A673 (cell line): ENCODE measurements around the gene CHPF2.

Source experiments
- EZH2 ChIP-seq: fragments of 200-600 bp; sonication (generic); IDR thresholded peaks from 2 replicates; pipeline ENCODE4 v1.6.1; 2017; ENCODE audit warnings: borderline replicate concordance, low read depth, mild to moderate bottlenecking, mixed read lengths, antibody characterized with exemption, low read length; ENCODE audit not compliant: poor library complexity, severe bottlenecking
- TF ChIP-seq, protein P1 (sequence below): fragments of 300-800, 200-600 bp; sonication (generic); conservative IDR thresholded peaks from 2 replicates; pipeline ENCODE4 v1.5.1; 2017; ENCODE audit warnings: low read depth, mild to moderate bottlenecking, antibody characterized with exemption, low read length, moderate library complexity, mixed read lengths

DNA sequence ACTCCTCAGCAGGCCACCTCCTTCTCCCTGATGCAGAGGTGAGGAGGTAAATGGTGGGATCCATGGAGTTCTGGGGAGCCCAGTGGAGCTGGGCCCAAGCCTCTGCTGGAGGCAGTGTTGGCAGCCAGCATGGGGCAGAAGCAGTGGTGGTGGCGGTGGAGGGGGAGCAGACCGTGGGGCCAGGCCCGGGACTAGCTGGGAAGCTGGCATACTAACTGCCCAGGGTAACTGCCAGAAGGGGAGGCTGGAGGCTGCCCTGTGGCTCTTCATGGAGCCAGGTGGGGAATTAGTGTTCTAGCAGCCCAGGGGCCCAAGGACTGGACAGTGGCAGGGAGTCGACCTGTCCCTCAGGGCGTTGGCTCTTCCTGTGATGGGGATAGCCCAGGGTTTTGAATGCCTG lies 32.3 kb downstream of the CHPF2 start:
- TF ChIP-seq, protein P1, sequence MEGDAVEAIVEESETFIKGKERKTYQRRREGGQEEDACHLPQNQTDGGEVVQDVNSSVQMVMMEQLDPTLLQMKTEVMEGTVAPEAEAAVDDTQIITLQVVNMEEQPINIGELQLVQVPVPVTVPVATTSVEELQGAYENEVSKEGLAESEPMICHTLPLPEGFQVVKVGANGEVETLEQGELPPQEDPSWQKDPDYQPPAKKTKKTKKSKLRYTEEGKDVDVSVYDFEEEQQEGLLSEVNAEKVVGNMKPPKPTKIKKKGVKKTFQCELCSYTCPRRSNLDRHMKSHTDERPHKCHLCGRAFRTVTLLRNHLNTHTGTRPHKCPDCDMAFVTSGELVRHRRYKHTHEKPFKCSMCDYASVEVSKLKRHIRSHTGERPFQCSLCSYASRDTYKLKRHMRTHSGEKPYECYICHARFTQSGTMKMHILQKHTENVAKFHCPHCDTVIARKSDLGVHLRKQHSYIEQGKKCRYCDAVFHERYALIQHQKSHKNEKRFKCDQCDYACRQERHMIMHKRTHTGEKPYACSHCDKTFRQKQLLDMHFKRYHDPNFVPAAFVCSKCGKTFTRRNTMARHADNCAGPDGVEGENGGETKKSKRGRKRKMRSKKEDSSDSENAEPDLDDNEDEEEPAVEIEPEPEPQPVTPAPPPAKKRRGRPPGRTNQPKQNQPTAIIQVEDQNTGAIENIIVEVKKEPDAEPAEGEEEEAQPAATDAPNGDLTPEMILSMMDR = no peak
- TF ChIP-seq EZH2 = no peak
